Measurements from ENCODE around the gene SERF2.

- TF ChIP-seq GATA2 (IDR thresholded peaks at IDR 0.05; ENCODE audit: low read depth, low read length) (no peak), GATA3 (IDR thresholded peaks at IDR 0.05; ENCODE audit: low read depth, low read length) (no peak)
Measured at GRCh38 chr15:43748376-43748775, 43.7 kb upstream of the SERF2 start.

Data from SH-SY5Y (cell line).